PFSK-1 (cell line): ENCODE data around the gene LIMS2.

ENCODE experiments used
- POLR2AphosphoS5 ChIP-seq: IDR thresholded peaks from 2 replicates; pipeline ENCODE4 v1.6.1; 2012; ENCODE audit warnings: low read depth, mild to moderate bottlenecking, control low read depth, low read length, moderate library complexity
- SIN3A ChIP-seq: IDR thresholded peaks from 2 replicates; pipeline ENCODE4 v1.6.1; 2012; ENCODE audit warnings: mild to moderate bottlenecking, low read length, moderate library complexity, borderline replicate concordance; ENCODE audit not compliant: insufficient read depth
- TAF1 ChIP-seq: IDR thresholded peaks from 2 replicates; pipeline ENCODE4 v1.6.1; 2012; ENCODE audit warnings: low read length, control low read depth, borderline replicate concordance; ENCODE audit not compliant: insufficient read depth
- TF ChIP-seq, protein P1 (sequence below), 2 experiments: IDR thresholded peaks; 2 replicates each; pipeline versions ENCODE4 v1.6.1 to v1.8.0; 2011 to 2012; ENCODE audit warnings: low read depth in 2 of 2, low read length in 2 of 2, control low read depth in 1 of 2, inconsistent platforms in 1 of 2, mild to moderate bottlenecking in 1 of 2, moderate library complexity in 1 of 2; ENCODE audit not compliant: insufficient read depth in 1 of 2

DNA sequence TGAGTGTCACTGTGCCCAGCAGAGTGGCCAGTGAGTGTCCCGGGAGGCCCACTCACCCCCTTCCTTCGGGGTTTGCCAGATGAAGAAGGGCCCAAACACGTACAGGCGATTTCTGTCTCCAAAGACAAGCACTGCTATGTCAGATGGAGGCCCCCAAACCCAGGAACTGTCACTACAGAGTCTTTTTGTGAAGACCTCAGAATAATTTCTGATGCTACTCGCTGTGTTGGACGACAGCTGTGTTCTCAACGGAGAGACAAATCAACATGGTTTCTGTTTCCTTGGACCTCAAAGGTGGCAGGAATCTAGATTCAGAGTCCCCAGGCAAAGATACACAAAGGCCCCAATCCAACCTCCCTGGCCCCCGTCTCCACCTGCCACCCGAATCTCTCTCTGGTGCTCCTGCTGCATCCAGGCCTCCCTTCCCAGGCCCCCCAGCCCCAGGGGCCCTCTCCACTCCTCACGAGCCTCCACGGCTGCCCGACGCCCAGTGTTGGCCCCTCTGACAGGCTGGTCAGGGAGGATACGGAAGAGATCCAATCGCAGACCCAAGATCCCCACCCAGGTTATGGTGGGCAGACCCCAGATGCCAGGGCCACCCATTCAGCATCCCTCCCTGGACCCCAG lies 31.8 kb downstream of the LIMS2 start:
- no peak for TF ChIP-seq TAF1
- TF ChIP-seq, protein P1, sequence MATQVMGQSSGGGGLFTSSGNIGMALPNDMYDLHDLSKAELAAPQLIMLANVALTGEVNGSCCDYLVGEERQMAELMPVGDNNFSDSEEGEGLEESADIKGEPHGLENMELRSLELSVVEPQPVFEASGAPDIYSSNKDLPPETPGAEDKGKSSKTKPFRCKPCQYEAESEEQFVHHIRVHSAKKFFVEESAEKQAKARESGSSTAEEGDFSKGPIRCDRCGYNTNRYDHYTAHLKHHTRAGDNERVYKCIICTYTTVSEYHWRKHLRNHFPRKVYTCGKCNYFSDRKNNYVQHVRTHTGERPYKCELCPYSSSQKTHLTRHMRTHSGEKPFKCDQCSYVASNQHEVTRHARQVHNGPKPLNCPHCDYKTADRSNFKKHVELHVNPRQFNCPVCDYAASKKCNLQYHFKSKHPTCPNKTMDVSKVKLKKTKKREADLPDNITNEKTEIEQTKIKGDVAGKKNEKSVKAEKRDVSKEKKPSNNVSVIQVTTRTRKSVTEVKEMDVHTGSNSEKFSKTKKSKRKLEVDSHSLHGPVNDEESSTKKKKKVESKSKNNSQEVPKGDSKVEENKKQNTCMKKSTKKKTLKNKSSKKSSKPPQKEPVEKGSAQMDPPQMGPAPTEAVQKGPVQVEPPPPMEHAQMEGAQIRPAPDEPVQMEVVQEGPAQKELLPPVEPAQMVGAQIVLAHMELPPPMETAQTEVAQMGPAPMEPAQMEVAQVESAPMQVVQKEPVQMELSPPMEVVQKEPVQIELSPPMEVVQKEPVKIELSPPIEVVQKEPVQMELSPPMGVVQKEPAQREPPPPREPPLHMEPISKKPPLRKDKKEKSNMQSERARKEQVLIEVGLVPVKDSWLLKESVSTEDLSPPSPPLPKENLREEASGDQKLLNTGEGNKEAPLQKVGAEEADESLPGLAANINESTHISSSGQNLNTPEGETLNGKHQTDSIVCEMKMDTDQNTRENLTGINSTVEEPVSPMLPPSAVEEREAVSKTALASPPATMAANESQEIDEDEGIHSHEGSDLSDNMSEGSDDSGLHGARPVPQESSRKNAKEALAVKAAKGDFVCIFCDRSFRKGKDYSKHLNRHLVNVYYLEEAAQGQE (IDR thresholded peaks at IDR 0.05; ENCODE audit: insufficient read depth in 1 of 2, low read depth in 2 of 2, low read length in 2 of 2) = no peak
- no peak for TF ChIP-seq SIN3A
- TF ChIP-seq POLR2AphosphoS5 = no peak
